Activated CD4-positive, alpha-beta memory T cell treated with anti-CD3 and anti-CD28 coated beads for 36 hours (primary cell): ENCODE results near the gene SLC25A6. TPM values are rescaled to one million over a fixed set of nuclear protein-coding genes. Genes with fewer than 3 reads are reported as not detected.
"Not testable (repeated sequence)": the region's sequence is repeated elsewhere in the genome, so short reads cannot be mapped to it uniquely, and the experiment has no call there.

Experiments
- CTCF ChIA-PET: fragments of 350-600 bp; sonication (Branson Sonifier 250); formaldehyde crosslinking; loops from one replicate; lab custom pipeline; 2021; ENCODE audit warnings: antibody characterized with exemption, inconsistent platforms; lab: Charles Lee
- POLR2A ChIA-PET: fragments of 350-600 bp; sonication (Branson Sonifier 250); formaldehyde crosslinking; loops from one replicate; lab custom pipeline; 2021; ENCODE audit warnings: antibody characterized with exemption; lab: Charles Lee
- DNase-seq: peaks from one replicate; pipeline ENCODE4 v3.0.0-alpha.2; 2020
- H3K27ac Mint-ChIP-seq: one replicate; pipeline ENCODE4 v1.8.0; 2021; ENCODE audit warnings: mixed read lengths
- H3K27me3 Mint-ChIP-seq: one replicate; pipeline ENCODE4 v1.8.0; 2021; ENCODE audit warnings: mixed read lengths
- H3K36me3 Mint-ChIP-seq: one replicate; pipeline ENCODE4 v1.8.0; 2021; ENCODE audit warnings: mixed read lengths
- H3K4me1 Mint-ChIP-seq: one replicate; pipeline ENCODE4 v1.8.0; 2021; ENCODE audit warnings: low read depth, mixed read lengths
- H3K4me3 Mint-ChIP-seq: one replicate; pipeline ENCODE4 v1.8.0; 2021; ENCODE audit warnings: mild to moderate bottlenecking, mixed read lengths
- H3K9me3 Mint-ChIP-seq: one replicate; pipeline ENCODE4 v1.8.0; 2021; ENCODE audit warnings: mixed read lengths
- intact Hi-C: fragments of 100-400 bp; cut with micrococcal nuclease; formaldehyde crosslinking; loops from one replicate; pipeline ENCODE4 v1.15.1; 2023
- total RNA-seq, 2 experiments: library from RNA; stranded (reverse); gene quantifications; one replicate each; pipeline ENCODE4 v1.2.3, GENCODE V29; 2021

Gene SLC25A6
- total RNA-seq, 2 experiments from 2014 or later, result 399 to 407 TPM

- peaks cover 7% of the 10 kb centered on the region for H3K4me1 Mint-ChIP-seq
- intact Hi-C loops, result no loop called here
- CTCF ChIA-PET, result no interaction called here
- H3K36me3 Mint-ChIP-seq, result peaks cover 11% of the 10 kb centered on the region
- POLR2A ChIA-PET, result no interaction called here
- DNase-seq, result no peak
- peaks cover 8% of the 10 kb centered on the region for H3K9me3 Mint-ChIP-seq
- H3K27me3 Mint-ChIP-seq, result no peaks in the 10 kb centered on the region
- H3K4me3 Mint-ChIP-seq, result no peak overlapping the region
- H3K27ac Mint-ChIP-seq, result no peak overlapping the region
Observed at GRCh38 chrX:1354036-1355019, 37.6 kb downstream of the SLC25A6 start.

GRCh38 chrX:1351981-1352714, 39.8 kb downstream of the SLC25A6 start:
- Mint-ChIP-seq H3K4me3 (no peak overlapping the region), H3K4me1 (peaks cover 7% of the 10 kb centered on the region), H3K27me3 (no peaks in the 10 kb centered on the region), H3K9me3 (no peaks in the 10 kb centered on the region), H3K36me3 (no peaks in the 10 kb centered on the region), H3K27ac (no peak overlapping the region)
- DNase-seq, result peak; percentile 7
- ChIA-PET CTCF (no interaction called here), POLR2A (no interaction called here)
- intact Hi-C loops, result no loop called here

GRCh38 chrX:1349606-1350005, 42.3 kb downstream of the SLC25A6 start:
- H3K4me1 Mint-ChIP-seq, H3K27ac Mint-ChIP-seq, H3K36me3 Mint-ChIP-seq, intact Hi-C loops, CTCF ChIA-PET, H3K9me3 Mint-ChIP-seq, H3K27me3 Mint-ChIP-seq, POLR2A ChIA-PET, DNase-seq, H3K4me3 Mint-ChIP-seq: not testable (repeated sequence)

GRCh38 chrX:1341545-1342184, 50.2 kb downstream of the SLC25A6 start:
- intact Hi-C loops, result no loop called here

GRCh38 chrX:1336948-1337779, 54.7 kb downstream of the SLC25A6 start:
- ChIA-PET CTCF (no interaction called here), POLR2A (no interaction called here)
- intact Hi-C loops, result no loop called here
- H3K4me3 Mint-ChIP-seq, result peak overlapping the region; percentile 67
- peaks cover 22% of the 10 kb centered on the region for H3K9me3 Mint-ChIP-seq
- peaks cover 8% of the 10 kb centered on the region for H3K36me3 Mint-ChIP-seq
- no peak overlapping the region for H3K27ac Mint-ChIP-seq
- peaks cover 11% of the 10 kb centered on the region for H3K27me3 Mint-ChIP-seq
- DNase-seq, result no peak
- H3K4me1 Mint-ChIP-seq, result peaks cover 14% of the 10 kb centered on the region

More at GRCh38 chrX:1341545-1342184, 50.2 kb downstream of the SLC25A6 start:
- H3K9me3 Mint-ChIP-seq, result peaks cover 22% of the 10 kb centered on the region
- H3K36me3 Mint-ChIP-seq, result peaks cover 8% of the 10 kb centered on the region
- peaks cover 6% of the 10 kb centered on the region for H3K27me3 Mint-ChIP-seq
- no peak overlapping the region for H3K27ac Mint-ChIP-seq
- H3K4me1 Mint-ChIP-seq, result peaks cover 5% of the 10 kb centered on the region
- DNase-seq, result no peak
- ChIA-PET CTCF (no interaction called here), POLR2A (no interaction called here)
- H3K4me3 Mint-ChIP-seq, result no peak overlapping the region

GRCh38 chrX:1336331-1336943, 55.5 kb downstream of the SLC25A6 start, which contains the start of gene IL3RA:
TSS of gene IL3RA (plus strand) at chrX:1336785. CDS start at chrX:1341766, 4,981 bp downstream.
- intact Hi-C loops, result no loop called here
- no peak for DNase-seq
- H3K9me3 Mint-ChIP-seq, result peaks cover 19% of the 10 kb centered on the region
- H3K36me3 Mint-ChIP-seq, result peaks cover 6% of the 10 kb centered on the region
- peak within 1 kb of the TSS; percentile 67 for H3K4me3 Mint-ChIP-seq
- peaks cover 14% of the 10 kb centered on the region for H3K4me1 Mint-ChIP-seq
- no peak within 1 kb of the TSS for H3K27ac Mint-ChIP-seq
- CTCF ChIA-PET, result no interaction called here
- peaks cover 11% of the 10 kb centered on the region for H3K27me3 Mint-ChIP-seq
- POLR2A ChIA-PET, result no interaction called here

Other genes with a start within 250 kb of the SLC25A6 start
- 1 to 10 TPM in 1 of 2 experiments, under 1 TPM in 1; 0.44 to 1.3 TPM for gene CRLF2, start 179.5 kb downstream of the SLC25A6 start, total RNA-seq
- gene CSF2RA, start 123.3 kb downstream of the SLC25A6 start, total RNA-seq, result under 1 TPM; 0.38 to 0.39 TPM
- gene IL3RA, start 55.3 kb downstream of the SLC25A6 start, total RNA-seq, result 1 to 10 TPM; 1.2 to 1.4 TPM
- gene ASMTL, start 60.8 kb upstream of the SLC25A6 start, total RNA-seq, result 10 to 100 TPM; 65.2 to 67.4 TPM
- gene P2RY8, start 145.1 kb upstream of the SLC25A6 start, total RNA-seq, result 10 to 100 TPM; 30.2 to 32.7 TPM
- 10 to 100 TPM; 59.4 to 62.9 TPM for gene AKAP17A, start 199.5 kb upstream of the SLC25A6 start, total RNA-seq
- gene ASMT, start 222.9 kb upstream of the SLC25A6 start, total RNA-seq, result 1 to 10 TPM in 1 of 2 experiments, under 1 TPM in 1; 0.52 to 1.1 TPM